Glutamatergic neuron (in vitro differentiated cells): Measurements from ENCODE around the gene SLC26A1. TPM values are rescaled to one million over a fixed set of nuclear protein-coding genes. Genes with fewer than 3 reads are reported as not detected.

ENCODE experiments used
- DNase-seq: peaks from one replicate; pipeline ENCODE4 v3.0.0; 2022
- H3K27ac Mint-ChIP-seq: one replicate; pipeline ENCODE4 v1.8.0; 2020; ENCODE audit warnings: mild to moderate bottlenecking, mixed read lengths, inconsistent platforms; ENCODE audit not compliant: unreplicated experiment
- H3K27me3 Mint-ChIP-seq: one replicate; pipeline ENCODE4 v1.8.0; 2020; ENCODE audit warnings: mild to moderate bottlenecking, moderate library complexity, mixed read lengths, inconsistent platforms; ENCODE audit not compliant: unreplicated experiment
- H3K36me3 Mint-ChIP-seq: one replicate; pipeline ENCODE4 v1.8.0; 2020; ENCODE audit warnings: mild to moderate bottlenecking, mixed read lengths, inconsistent platforms; ENCODE audit not compliant: unreplicated experiment
- H3K4me1 Mint-ChIP-seq: one replicate; pipeline ENCODE4 v1.8.0; 2020; ENCODE audit warnings: mild to moderate bottlenecking, low read depth, mixed read lengths, inconsistent platforms; ENCODE audit not compliant: unreplicated experiment
- H3K4me3 Mint-ChIP-seq: one replicate; pipeline ENCODE4 v1.8.0; 2020; ENCODE audit warnings: mild to moderate bottlenecking, mixed read lengths, inconsistent platforms; ENCODE audit not compliant: unreplicated experiment
- H3K9me3 Mint-ChIP-seq: one replicate; pipeline ENCODE4 v1.8.0; 2020; ENCODE audit warnings: mild to moderate bottlenecking, moderate library complexity, mixed read lengths, inconsistent platforms; ENCODE audit not compliant: unreplicated experiment
- CTCF ChIP-seq: fragments of 200-600 bp; sonication (generic); IDR thresholded peaks from one replicate; pipeline ENCODE4 v1.5.0; 2021; ENCODE audit not compliant: partially characterized antibody, unreplicated experiment
- total RNA-seq: library from RNA; stranded (reverse); fragmentation: NEBNext Ultra II Directional; extraction: Animal tissue kit (Norgen Biotek cat#: 25700); gene quantifications from one replicate; pipeline ENCODE4 v1.2.1, GENCODE V29; 2021; ENCODE audit not compliant: unreplicated experiment

The SLC26A1 gene
- total RNA-seq, 1 donor from 2014 or later, result 0.54 TPM

GRCh38 chr4:1031346-1031745, 38.1 kb upstream of the SLC26A1 start:
- Mint-ChIP-seq H3K4me1 (peaks cover 1% of the 10 kb centered on the region), H3K27ac (no peak overlapping the region), H3K36me3 (no peaks in the 10 kb centered on the region), H3K27me3 (peaks cover 5% of the 10 kb centered on the region), H3K9me3 (peaks cover 2% of the 10 kb centered on the region), H3K4me3 (no peak overlapping the region)
- no peak for DNase-seq
- no peak for TF ChIP-seq CTCF

- H3K4me1 Mint-ChIP-seq, result peaks cover 1% of the 10 kb centered on the region
- H3K27me3 Mint-ChIP-seq, result peaks cover 5% of the 10 kb centered on the region
- no peak overlapping the region for H3K27ac Mint-ChIP-seq
- H3K36me3 Mint-ChIP-seq, result no peaks in the 10 kb centered on the region
- no peak for TF ChIP-seq CTCF
- no peak overlapping the region for H3K4me3 Mint-ChIP-seq
- peaks cover 7% of the 10 kb centered on the region for H3K9me3 Mint-ChIP-seq
- DNase-seq, result no peak
Measured at GRCh38 chr4:1030559-1030958, 37.4 kb upstream of the SLC26A1 start.

GRCh38 chr4:1030031-1030430, 36.8 kb upstream of the SLC26A1 start:
- no peak for TF ChIP-seq CTCF
- H3K4me1 Mint-ChIP-seq, result peaks cover 1% of the 10 kb centered on the region
- H3K27ac Mint-ChIP-seq, result no peak overlapping the region
- no peaks in the 10 kb centered on the region for H3K36me3 Mint-ChIP-seq
- H3K27me3 Mint-ChIP-seq, result peaks cover 5% of the 10 kb centered on the region
- H3K4me3 Mint-ChIP-seq, result no peak overlapping the region
- no peak for DNase-seq
- peaks cover 7% of the 10 kb centered on the region for H3K9me3 Mint-ChIP-seq

GRCh38 chr4:1029529-1029928, 36.3 kb upstream of the SLC26A1 start:
- Mint-ChIP-seq H3K9me3 (peaks cover 5% of the 10 kb centered on the region), H3K36me3 (no peaks in the 10 kb centered on the region), H3K4me1 (peaks cover 1% of the 10 kb centered on the region), H3K27me3 (peaks cover 5% of the 10 kb centered on the region), H3K4me3 (no peak overlapping the region), H3K27ac (no peak overlapping the region)
- DNase-seq, result no peak
- TF ChIP-seq CTCF, result no peak

- H3K4me1 Mint-ChIP-seq, result peaks cover 1% of the 10 kb centered on the region
- TF ChIP-seq CTCF, result no peak
- no peak overlapping the region for H3K4me3 Mint-ChIP-seq
- peaks cover 5% of the 10 kb centered on the region for H3K9me3 Mint-ChIP-seq
- no peak overlapping the region for H3K27ac Mint-ChIP-seq
- peaks cover 5% of the 10 kb centered on the region for H3K27me3 Mint-ChIP-seq
- no peaks in the 10 kb centered on the region for H3K36me3 Mint-ChIP-seq
- no peak for DNase-seq
Measured at GRCh38 chr4:1028574-1029220, 35.5 kb upstream of the SLC26A1 start.
